Measurements from ENCODE around the gene GASK1A. TPM values are rescaled to one million over a fixed set of nuclear protein-coding genes. Genes with fewer than 3 reads are reported as not detected.

GASK1A gene
- total and polyA plus RNA-seq, 4 donors = 0.79 to 22.8 (median 4.6) TPM

DNA sequence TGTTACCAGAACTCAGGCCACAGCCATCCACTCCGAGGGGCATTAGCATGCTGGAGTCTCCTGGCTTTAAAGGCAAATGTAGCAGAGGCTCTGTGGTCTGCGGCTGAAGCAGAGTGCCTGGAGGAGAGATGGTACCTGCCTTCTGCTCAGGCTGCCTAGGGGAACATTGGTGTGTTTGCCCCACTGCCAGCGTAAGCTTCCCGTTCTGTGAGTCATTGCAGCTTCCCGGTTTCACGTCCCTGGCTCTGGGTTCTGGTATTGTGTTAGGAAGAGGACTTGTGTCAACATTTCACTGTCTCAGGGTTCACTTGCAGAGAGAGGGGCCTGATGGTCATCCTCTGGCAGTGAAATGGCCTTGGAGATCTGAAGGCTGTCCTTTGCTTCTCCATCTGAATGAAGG is 1.8 kb downstream of the GASK1A start:
- no peaks in the 10 kb centered on the region for H3K9me3 ChIP-seq (ENCODE audit: control insufficient read depth in 4 of 4, low read length in 3 of 4)
- TF ChIP-seq HNF4A (conservative IDR thresholded peaks at IDR 0.05) = peak in 1 of 2 donors; percentile 23
- TF ChIP-seq TAF1 (conservative IDR thresholded peaks at IDR 0.05) = no peak
- TF ChIP-seq, protein P1, sequence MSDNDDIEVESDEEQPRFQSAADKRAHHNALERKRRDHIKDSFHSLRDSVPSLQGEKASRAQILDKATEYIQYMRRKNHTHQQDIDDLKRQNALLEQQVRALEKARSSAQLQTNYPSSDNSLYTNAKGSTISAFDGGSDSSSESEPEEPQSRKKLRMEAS (IDR thresholded peaks at IDR 0.05) = no peak
- peak in 1 of 2 donors; percentile 11 for TF ChIP-seq JUND (IDR thresholded peaks at IDR 0.05)
- no peak for TF ChIP-seq HNF4G (IDR thresholded peaks at IDR 0.05)
- peak overlapping the region in 1 of 2 donors; percentile 50 for H3K9ac ChIP-seq (ENCODE audit: low read depth in 1 of 2, low read length in 2 of 2)
- no peaks in the 10 kb centered on the region for H3K36me3 ChIP-seq (ENCODE audit: control insufficient read depth in 4 of 4, insufficient read depth in 3 of 4, low read depth in 1 of 4, low read length in 3 of 4)
- no peak for DNase-seq (ENCODE audit: low spot score)
- H3K27me3 ChIP-seq (ENCODE audit: control insufficient read depth in 4 of 4, insufficient read depth in 4 of 4, low read length in 3 of 4) = no peaks in the 10 kb centered on the region
- H3K4me1 ChIP-seq (ENCODE audit: control insufficient read depth in 4 of 4, insufficient read depth in 4 of 4, low read length in 3 of 4) = peaks cover 0 to 25% (median 7%) of the 10 kb centered on the region in 4 donors
- WGBS = 77% methylated on average over 6 of the region's 6 CpGs
- peak overlapping the region; percentile 5 to 75 (median 60) for H3K4me3 ChIP-seq (ENCODE audit: low read depth in 1 of 3, low read length in 3 of 3)
- H3K27ac ChIP-seq (ENCODE audit: low read depth in 1 of 2, low read length in 2 of 2) = peak overlapping the region; percentile 30 to 81

DNA sequence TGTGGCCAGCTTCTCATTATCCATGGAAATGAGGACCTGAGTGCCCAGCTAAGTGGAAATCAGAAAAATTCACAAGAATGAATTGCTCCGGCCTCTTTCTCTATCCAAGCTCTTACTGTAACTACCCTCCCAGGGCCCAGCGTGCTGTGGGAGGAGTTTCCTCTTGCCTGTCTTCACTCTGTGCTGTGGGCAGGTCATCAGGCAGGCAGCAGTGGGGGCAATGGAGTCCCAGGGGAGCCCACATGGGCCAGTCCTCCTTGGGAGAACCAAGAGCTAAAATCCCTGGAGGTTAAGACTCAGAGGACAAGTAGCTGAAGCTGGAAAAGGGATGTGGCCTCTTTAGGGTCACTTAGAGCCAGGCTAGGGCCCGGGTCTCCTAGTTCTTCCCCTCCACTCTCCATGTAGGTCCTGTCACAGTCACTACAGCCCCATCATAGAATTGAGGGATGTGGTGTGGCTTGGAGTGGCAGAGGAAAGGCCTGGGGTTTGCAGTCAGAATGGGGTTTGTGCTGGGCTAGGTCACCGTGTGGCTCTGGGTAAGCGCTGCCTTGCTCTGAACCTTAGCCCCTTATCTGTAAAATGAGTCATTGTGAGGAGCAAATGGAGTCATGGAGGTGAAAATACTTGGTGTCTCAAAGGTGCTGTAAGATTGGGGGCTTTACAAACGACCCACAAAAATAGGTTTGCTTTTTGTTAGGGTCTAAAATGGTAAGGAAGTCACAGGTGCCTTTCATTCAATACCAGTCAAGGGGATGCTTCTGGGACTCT is 3.7 kb downstream of the GASK1A start:
- DNase-seq (ENCODE audit: low spot score) = no peak
- H3K4me1 ChIP-seq (ENCODE audit: control insufficient read depth in 4 of 4, insufficient read depth in 4 of 4, low read length in 3 of 4) = peaks cover 0 to 26% (median 7%) of the 10 kb centered on the region in 4 donors

DNA sequence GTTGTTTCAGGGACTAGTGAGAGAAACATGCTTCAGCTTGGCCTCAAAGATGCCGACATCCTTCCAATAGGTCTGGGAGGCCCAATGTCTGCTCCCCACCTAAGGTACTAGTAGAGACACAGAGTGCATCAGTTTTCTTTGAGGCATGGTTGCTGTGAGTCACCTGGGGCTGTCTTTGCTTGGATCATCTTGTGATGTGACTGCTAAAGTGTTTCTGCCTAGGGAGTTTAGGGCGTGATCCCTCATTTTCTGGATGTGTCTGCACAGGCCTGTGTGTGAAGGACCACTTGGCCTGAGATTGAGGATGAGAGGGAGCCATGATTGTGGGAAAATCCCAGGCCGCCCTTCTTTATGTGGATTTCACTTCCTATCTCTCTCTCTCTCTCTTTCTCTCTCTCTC is 4.8 kb downstream of the GASK1A start:
- no peaks in the 10 kb centered on the region for H3K9me3 ChIP-seq (ENCODE audit: control insufficient read depth in 4 of 4, low read length in 3 of 4)
- no peaks in the 10 kb centered on the region for H3K27me3 ChIP-seq (ENCODE audit: control insufficient read depth in 4 of 4, insufficient read depth in 4 of 4, low read length in 3 of 4)
- H3K4me3 ChIP-seq (ENCODE audit: low read depth in 1 of 3, low read length in 3 of 3) = no peak overlapping the region
- TF ChIP-seq JUND (IDR thresholded peaks at IDR 0.05) = no peak
- no peak for TF ChIP-seq YY1 (IDR thresholded peaks at IDR 0.05)
- TF ChIP-seq, protein P1 (IDR thresholded peaks at IDR 0.05) = no peak
- no peak for TF ChIP-seq RXRA (IDR thresholded peaks at IDR 0.05)
- TF ChIP-seq TAF1 (conservative IDR thresholded peaks at IDR 0.05) = no peak
- TF ChIP-seq GABPA (IDR thresholded peaks at IDR 0.05 in 1 of 2, conservative IDR thresholded peaks at IDR 0.05 in 1 of 2) = no peak
- TF ChIP-seq RAD21 (IDR thresholded peaks at IDR 0.05) = no peak
- TF ChIP-seq NR2F2 (IDR thresholded peaks at IDR 0.05) = no peak
- H3K27ac ChIP-seq (ENCODE audit: low read depth in 1 of 2, low read length in 2 of 2) = no peak overlapping the region
- H3K9ac ChIP-seq (ENCODE audit: low read depth in 1 of 2, low read length in 2 of 2) = no peak overlapping the region
- H3K36me3 ChIP-seq (ENCODE audit: control insufficient read depth in 4 of 4, insufficient read depth in 3 of 4, low read depth in 1 of 4, low read length in 3 of 4) = no peaks in the 10 kb centered on the region
- 95% methylated on average over 3 of the region's 3 CpGs for WGBS
- H3K4me1 ChIP-seq (ENCODE audit: control insufficient read depth in 4 of 4, insufficient read depth in 4 of 4, low read length in 3 of 4) = peaks cover 0 to 26% (median 14%) of the 10 kb centered on the region in 4 donors
- no peak for DNase-seq (ENCODE audit: low spot score)

More for the DNA sequence above, 3.7 kb downstream of the GASK1A start:
- Histone ChIP-seq H3K9ac (ENCODE audit: low read depth in 1 of 2, low read length in 2 of 2) (no peak overlapping the region), H3K9me3 (ENCODE audit: control insufficient read depth in 4 of 4, low read length in 3 of 4) (no peaks in the 10 kb centered on the region), H3K36me3 (ENCODE audit: control insufficient read depth in 4 of 4, insufficient read depth in 3 of 4, low read depth in 1 of 4, low read length in 3 of 4) (no peaks in the 10 kb centered on the region), H3K4me3 (ENCODE audit: low read depth in 1 of 3, low read length in 3 of 3) (no peak overlapping the region), H3K27ac (ENCODE audit: low read depth in 1 of 2, low read length in 2 of 2) (peak overlapping the region in 1 of 2 donors; percentile 29), H3K27me3 (ENCODE audit: control insufficient read depth in 4 of 4, insufficient read depth in 4 of 4, low read length in 3 of 4) (no peaks in the 10 kb centered on the region)
- TF ChIP-seq RXRA (IDR thresholded peaks at IDR 0.05) (no peak), SP1 (IDR thresholded peaks at IDR 0.05) (no peak)
- TF ChIP-seq, protein P2, sequence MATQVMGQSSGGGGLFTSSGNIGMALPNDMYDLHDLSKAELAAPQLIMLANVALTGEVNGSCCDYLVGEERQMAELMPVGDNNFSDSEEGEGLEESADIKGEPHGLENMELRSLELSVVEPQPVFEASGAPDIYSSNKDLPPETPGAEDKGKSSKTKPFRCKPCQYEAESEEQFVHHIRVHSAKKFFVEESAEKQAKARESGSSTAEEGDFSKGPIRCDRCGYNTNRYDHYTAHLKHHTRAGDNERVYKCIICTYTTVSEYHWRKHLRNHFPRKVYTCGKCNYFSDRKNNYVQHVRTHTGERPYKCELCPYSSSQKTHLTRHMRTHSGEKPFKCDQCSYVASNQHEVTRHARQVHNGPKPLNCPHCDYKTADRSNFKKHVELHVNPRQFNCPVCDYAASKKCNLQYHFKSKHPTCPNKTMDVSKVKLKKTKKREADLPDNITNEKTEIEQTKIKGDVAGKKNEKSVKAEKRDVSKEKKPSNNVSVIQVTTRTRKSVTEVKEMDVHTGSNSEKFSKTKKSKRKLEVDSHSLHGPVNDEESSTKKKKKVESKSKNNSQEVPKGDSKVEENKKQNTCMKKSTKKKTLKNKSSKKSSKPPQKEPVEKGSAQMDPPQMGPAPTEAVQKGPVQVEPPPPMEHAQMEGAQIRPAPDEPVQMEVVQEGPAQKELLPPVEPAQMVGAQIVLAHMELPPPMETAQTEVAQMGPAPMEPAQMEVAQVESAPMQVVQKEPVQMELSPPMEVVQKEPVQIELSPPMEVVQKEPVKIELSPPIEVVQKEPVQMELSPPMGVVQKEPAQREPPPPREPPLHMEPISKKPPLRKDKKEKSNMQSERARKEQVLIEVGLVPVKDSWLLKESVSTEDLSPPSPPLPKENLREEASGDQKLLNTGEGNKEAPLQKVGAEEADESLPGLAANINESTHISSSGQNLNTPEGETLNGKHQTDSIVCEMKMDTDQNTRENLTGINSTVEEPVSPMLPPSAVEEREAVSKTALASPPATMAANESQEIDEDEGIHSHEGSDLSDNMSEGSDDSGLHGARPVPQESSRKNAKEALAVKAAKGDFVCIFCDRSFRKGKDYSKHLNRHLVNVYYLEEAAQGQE (IDR thresholded peaks at IDR 0.05) = no peak
- WGBS = 90% methylated on average over 6 of the region's 6 CpGs
